ENCODE data around the gene SYT17.

The SYT17 gene

GRCh38 chr16:19135896-19136438 lies 32.1 kb upstream of the SYT17 start:
- TF ChIP-seq, protein P1, sequence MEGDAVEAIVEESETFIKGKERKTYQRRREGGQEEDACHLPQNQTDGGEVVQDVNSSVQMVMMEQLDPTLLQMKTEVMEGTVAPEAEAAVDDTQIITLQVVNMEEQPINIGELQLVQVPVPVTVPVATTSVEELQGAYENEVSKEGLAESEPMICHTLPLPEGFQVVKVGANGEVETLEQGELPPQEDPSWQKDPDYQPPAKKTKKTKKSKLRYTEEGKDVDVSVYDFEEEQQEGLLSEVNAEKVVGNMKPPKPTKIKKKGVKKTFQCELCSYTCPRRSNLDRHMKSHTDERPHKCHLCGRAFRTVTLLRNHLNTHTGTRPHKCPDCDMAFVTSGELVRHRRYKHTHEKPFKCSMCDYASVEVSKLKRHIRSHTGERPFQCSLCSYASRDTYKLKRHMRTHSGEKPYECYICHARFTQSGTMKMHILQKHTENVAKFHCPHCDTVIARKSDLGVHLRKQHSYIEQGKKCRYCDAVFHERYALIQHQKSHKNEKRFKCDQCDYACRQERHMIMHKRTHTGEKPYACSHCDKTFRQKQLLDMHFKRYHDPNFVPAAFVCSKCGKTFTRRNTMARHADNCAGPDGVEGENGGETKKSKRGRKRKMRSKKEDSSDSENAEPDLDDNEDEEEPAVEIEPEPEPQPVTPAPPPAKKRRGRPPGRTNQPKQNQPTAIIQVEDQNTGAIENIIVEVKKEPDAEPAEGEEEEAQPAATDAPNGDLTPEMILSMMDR (IDR thresholded peaks at IDR 0.05), result no peak
- no peak overlapping the region for H3K27ac ChIP-seq

GRCh38 chr16:19136549-19137196 lies 31.4 kb upstream of the SYT17 start:
- TF ChIP-seq, protein P1 (IDR thresholded peaks at IDR 0.05), result no peak
- H3K36me3 ChIP-seq, result no peaks in the 10 kb centered on the region
- no peak overlapping the region for H3K4me3 ChIP-seq (ENCODE audit: low read depth in 1 of 2, low read length in 1 of 2)
- H3K27me3 ChIP-seq, result no peaks in the 10 kb centered on the region
- H3K9me3 ChIP-seq, result no peaks in the 10 kb centered on the region
- H3K27ac ChIP-seq, result no peak overlapping the region
- no peaks in the 10 kb centered on the region for H3K4me1 ChIP-seq (ENCODE audit: control insufficient read depth in 1 of 2, insufficient read depth in 1 of 2, low read depth in 1 of 2, low read length in 1 of 2)

More at GRCh38 chr16:19135896-19136438, 32.1 kb upstream of the SYT17 start:
- Histone ChIP-seq H3K36me3 (no peaks in the 10 kb centered on the region), H3K27me3 (no peaks in the 10 kb centered on the region), H3K9me3 (no peaks in the 10 kb centered on the region), H3K4me3 (ENCODE audit: low read depth in 1 of 2, low read length in 1 of 2) (no peak overlapping the region), H3K4me1 (ENCODE audit: control insufficient read depth in 1 of 2, insufficient read depth in 1 of 2, low read depth in 1 of 2, low read length in 1 of 2) (peaks cover 0 to 2% of the 10 kb centered on the region in 2 experiments)

DNA sequence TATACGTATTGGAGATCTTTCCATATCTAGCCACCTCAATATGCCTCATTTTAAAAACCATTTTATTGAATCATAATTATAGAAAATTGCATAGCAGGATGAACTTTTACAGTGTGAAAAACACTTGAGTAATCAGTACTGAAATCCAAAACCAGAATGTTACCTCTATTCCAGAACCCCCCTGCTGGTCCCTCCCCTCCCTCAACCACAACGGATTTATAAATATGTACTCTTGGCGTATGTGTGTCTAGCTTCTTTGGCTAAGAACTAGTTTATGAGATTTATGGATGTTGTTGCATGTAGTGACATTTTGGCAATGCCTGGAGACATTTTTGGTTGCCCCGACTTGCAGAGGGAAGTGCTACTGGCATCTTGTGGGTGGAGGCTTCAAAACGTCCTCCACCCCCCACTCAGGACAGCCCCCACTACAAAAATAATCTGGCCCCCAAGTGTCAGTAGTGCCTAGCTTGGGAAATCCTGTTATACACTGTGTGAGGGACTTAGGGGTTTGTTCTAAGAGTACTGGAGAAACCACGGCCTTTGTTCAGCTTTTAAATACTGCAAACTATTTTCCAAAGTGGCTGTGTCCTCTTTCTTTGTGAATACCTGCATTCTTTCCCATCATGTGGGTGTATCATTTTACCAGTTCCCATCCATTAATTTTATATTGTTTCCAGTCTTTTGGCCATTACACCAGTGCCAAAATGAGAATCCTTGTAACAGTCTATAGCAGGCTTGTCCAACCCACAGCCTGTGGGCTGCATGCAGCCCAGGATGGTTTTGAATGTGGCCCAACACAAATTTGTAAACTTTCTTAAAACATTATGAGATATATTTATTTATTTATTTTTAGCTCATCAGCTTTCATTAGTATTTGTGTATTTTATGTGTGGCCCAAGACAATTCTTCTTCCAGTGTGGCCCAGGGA lies 30.6 kb upstream of the SYT17 start:
- no peak overlapping the region for H3K27ac ChIP-seq
- no peaks in the 10 kb centered on the region for H3K27me3 ChIP-seq
- H3K4me3 ChIP-seq (ENCODE audit: low read depth in 1 of 2, low read length in 1 of 2), result no peak overlapping the region
- H3K4me1 ChIP-seq (ENCODE audit: control insufficient read depth in 1 of 2, insufficient read depth in 1 of 2, low read depth in 1 of 2, low read length in 1 of 2), result no peaks in the 10 kb centered on the region
- TF ChIP-seq, protein P1 (IDR thresholded peaks at IDR 0.05), result no peak
- H3K36me3 ChIP-seq, result no peaks in the 10 kb centered on the region
- no peaks in the 10 kb centered on the region for H3K9me3 ChIP-seq

DNA sequence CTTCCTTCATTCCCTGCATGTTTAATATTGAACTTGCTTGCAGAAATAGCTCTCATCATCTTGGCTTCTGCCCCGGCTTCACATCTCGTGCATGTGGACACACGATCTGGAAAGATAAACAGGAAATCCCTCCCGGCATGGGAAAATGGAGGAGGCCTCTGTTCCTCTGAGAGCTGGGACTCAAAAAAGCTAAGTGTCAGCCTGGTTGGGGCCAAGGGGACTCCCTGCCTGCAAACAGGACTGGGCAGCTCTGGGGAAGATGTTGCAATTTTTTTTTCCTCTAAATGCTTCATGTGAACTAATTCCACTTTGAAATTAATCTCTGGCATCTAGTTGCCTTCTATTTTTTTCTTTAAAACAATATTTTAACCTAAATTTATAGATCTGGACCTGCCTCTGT lies 29.4 kb upstream of the SYT17 start:
- Histone ChIP-seq H3K36me3 (no peaks in the 10 kb centered on the region), H3K27ac (no peak overlapping the region), H3K27me3 (peaks cover under 1% of the 10 kb centered on the region), H3K4me3 (ENCODE audit: low read depth in 1 of 2, low read length in 1 of 2) (no peak overlapping the region), H3K4me1 (ENCODE audit: control insufficient read depth in 1 of 2, insufficient read depth in 1 of 2, low read depth in 1 of 2, low read length in 1 of 2) (no peaks in the 10 kb centered on the region), H3K9me3 (no peaks in the 10 kb centered on the region)
- TF ChIP-seq, protein P1 (IDR thresholded peaks at IDR 0.05), result no peak

DNA sequence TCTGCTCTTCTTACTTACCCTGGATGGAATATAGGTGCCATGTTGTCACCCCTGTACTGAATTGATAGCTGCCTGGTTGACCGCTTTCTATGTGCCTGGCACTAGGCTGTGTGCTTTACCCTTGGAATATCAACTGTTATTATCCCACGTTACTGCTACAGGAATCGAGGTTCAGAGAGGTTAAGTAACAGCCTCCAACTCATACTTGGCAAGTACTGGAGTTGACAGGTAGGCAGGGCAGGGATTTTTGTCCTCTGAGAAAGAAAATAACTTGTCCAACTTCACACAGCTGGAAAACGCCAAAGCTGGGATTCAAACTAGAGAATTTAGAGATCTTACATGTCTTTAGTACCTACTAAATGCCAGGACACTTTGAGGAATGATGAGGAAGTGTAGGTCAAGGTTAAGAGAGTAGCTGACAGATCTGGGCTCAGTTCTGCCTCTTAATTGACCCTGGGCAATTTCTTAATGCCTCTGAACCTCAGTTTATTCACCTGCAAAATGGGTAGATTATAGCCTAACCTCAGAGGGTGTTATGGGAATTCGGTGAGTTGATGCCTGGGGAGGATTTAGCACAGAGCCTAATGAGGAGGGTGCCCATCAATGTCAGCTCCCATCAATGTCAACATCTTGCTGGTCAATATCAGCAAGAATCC lies 28.5 kb upstream of the SYT17 start:
- Histone ChIP-seq H3K4me1 (ENCODE audit: control insufficient read depth in 1 of 2, insufficient read depth in 1 of 2, low read depth in 1 of 2, low read length in 1 of 2) (no peaks in the 10 kb centered on the region), H3K27me3 (peaks cover 6% of the 10 kb centered on the region), H3K4me3 (ENCODE audit: low read depth in 1 of 2, low read length in 1 of 2) (no peak overlapping the region), H3K9me3 (no peaks in the 10 kb centered on the region), H3K36me3 (no peaks in the 10 kb centered on the region), H3K27ac (no peak overlapping the region)
- TF ChIP-seq, protein P1 (IDR thresholded peaks at IDR 0.05), result no peak
